Caco-2 (cell line): ENCODE data around the gene BMERB1. TPM values are rescaled to one million over a fixed set of nuclear protein-coding genes. Genes with fewer than 3 reads are reported as not detected.

Experiments used
- BruUV-seq: library from RNA; stranded (reverse); fragments of 400-500 nt; replicated peaks from 2 replicates; lab custom pipeline; 2021; lab: Mats Ljungman, UMichigan
- CTCF ChIA-PET: fragments of 300-600 bp; sonication (Branson Sonifier 250); formaldehyde crosslinking; loops from one replicate; lab custom pipeline; 2022; ENCODE audit warnings: antibody characterized with exemption; lab: Charles Lee
- POLR2A ChIA-PET: fragments of 300-600 bp; sonication (Branson Sonifier 250); formaldehyde crosslinking; loops from one replicate; lab custom pipeline; 2022; ENCODE audit warnings: antibody characterized with exemption; lab: Charles Lee
- DNase-seq, 2 experiments: peaks; one replicate each; pipeline versions ENCODE4 v3.0.0 to v3.0.0-alpha.2; 2020 to 2022
- H3K27me3 ChIP-seq: replicated peaks from 2 replicates; pipeline ENCODE4 v1.6.0; 2011; ENCODE audit warnings: low read length; ENCODE audit not compliant: control insufficient read depth, insufficient read depth
- H3K36me3 ChIP-seq: 2 replicates; pipeline ENCODE4 v1.5.1; 2011; ENCODE audit warnings: low read length; ENCODE audit not compliant: control insufficient read depth, insufficient read depth
- H3K4me1 ChIP-seq: fragments of 250-450 bp; sonication (Bioruptor Pico); 2 replicates; pipeline ENCODE4 v1.5.1; 2020; ENCODE audit warnings: mild to moderate bottlenecking
- H3K4me3 ChIP-seq: 2 replicates; pipeline ENCODE4 v1.5.1; 2011; ENCODE audit warnings: low read depth, mild to moderate bottlenecking, control low read depth, low read length
- H3K9me3 ChIP-seq: fragments of 250-450 bp; sonication (Bioruptor Pico); 2 replicates; pipeline ENCODE4 v1.5.1; 2020; ENCODE audit warnings: mild to moderate bottlenecking, moderate library complexity
- H3K27ac Mint-ChIP-seq: one replicate; pipeline ENCODE4 v1.8.0; 2022; ENCODE audit warnings: mixed read lengths; ENCODE audit not compliant: unreplicated experiment
- H3K27me3 Mint-ChIP-seq: one replicate; pipeline ENCODE4 v1.8.0; 2022; ENCODE audit warnings: mixed read lengths; ENCODE audit not compliant: insufficient read depth, unreplicated experiment
- H3K36me3 Mint-ChIP-seq: one replicate; pipeline ENCODE4 v1.8.0; 2022; ENCODE audit warnings: mild to moderate bottlenecking, mixed read lengths; ENCODE audit not compliant: insufficient read depth, unreplicated experiment
- H3K4me1 Mint-ChIP-seq: one replicate; pipeline ENCODE4 v1.8.0; 2022; ENCODE audit warnings: low read depth, mixed read lengths; ENCODE audit not compliant: unreplicated experiment
- H3K4me3 Mint-ChIP-seq: one replicate; pipeline ENCODE4 v1.8.0; 2022; ENCODE audit warnings: mild to moderate bottlenecking, moderate library complexity, mixed read lengths; ENCODE audit not compliant: unreplicated experiment
- H3K9me3 Mint-ChIP-seq: one replicate; pipeline ENCODE4 v1.8.0; 2022; ENCODE audit warnings: mixed read lengths; ENCODE audit not compliant: unreplicated experiment
- intact Hi-C: fragments of 100-400 bp; cut with micrococcal nuclease; formaldehyde crosslinking; loops from one replicate; pipeline ENCODE4 v1.10.0; 2022; ENCODE audit not compliant: unreplicated experiment
- total RNA-seq: library from RNA; stranded (reverse); gene quantifications from 2 replicates; pipeline ENCODE4 v1.2.3, GENCODE V29; 2022
- TF ChIP-seq, protein P1 (sequence below), 2 experiments: fragments of 200-600 bp in 1 of 2; IDR thresholded peaks; 1 replicate in 1 of 2; 2 replicates in 1 of 2; pipeline versions ENCODE4 v1.5.1 to v1.8.0; 2011 to 2022; ENCODE audit warnings: antibody characterized with exemption in 1 of 2, control low read depth in 1 of 2, inconsistent platforms in 1 of 2, low read depth in 1 of 2, low read length in 1 of 2, mild to moderate bottlenecking in 1 of 2, moderate library complexity in 1 of 2; ENCODE audit not compliant: insufficient read depth in 1 of 2, severe bottlenecking in 1 of 2, unreplicated experiment in 1 of 2

The BMERB1 gene
- total RNA-seq, 1 experiment from 2014 or later: not detected

DNA sequence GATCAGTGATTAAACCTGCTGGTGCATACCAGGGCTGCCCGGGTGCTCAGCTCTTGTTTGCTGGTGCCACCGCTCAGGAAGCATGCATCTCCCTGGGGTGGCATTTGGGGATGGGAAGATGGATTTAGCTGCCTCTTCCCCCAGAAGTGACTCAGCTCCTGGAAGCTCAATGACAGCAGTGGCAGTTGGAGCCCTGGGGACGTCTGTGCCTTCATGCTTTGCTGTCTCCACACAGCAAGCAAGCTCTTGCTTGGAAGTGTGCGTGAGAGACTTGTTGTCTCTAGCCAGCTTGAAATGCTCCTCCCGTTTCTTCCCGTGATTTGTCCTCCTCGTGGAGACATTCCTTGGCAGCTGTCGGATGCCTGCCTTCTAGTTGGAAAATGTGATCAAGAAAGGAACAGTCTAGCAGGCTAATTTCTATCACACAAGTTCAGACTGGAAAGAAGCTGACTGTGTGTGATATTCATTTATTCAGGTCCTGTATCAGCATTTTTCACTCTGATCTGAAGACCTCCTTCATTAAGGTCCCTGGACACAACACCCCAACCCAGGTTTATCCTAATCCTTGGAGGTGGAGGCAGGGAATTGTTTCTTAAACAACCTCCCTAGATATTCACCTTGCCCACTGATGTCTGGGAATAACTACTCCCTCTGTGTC is 73.0 kb downstream of the BMERB1 start:
- Mint-ChIP-seq H3K9me3 (no peaks in the 10 kb centered on the region), H3K4me3 (no peak overlapping the region), H3K4me1 (peaks cover 6% of the 10 kb centered on the region), H3K27ac (no peak overlapping the region), H3K27me3 (peaks cover 11% of the 10 kb centered on the region), H3K36me3 (no peaks in the 10 kb centered on the region)
- Histone ChIP-seq H3K36me3 (no peaks in the 10 kb centered on the region), H3K9me3 (no peaks in the 10 kb centered on the region), H3K27me3 (no peaks in the 10 kb centered on the region), H3K4me3 (no peak overlapping the region), H3K4me1 (no peaks in the 10 kb centered on the region)
- no TSS peak for BruUV-seq
- DNase-seq: no peak
- CTCF ChIA-PET: interaction anchor here (0.6 kb wide), 1 partner anchor 41 kb away, joined by 3 read pairs; no protein-coding TSS in a partner anchor
- intact Hi-C loops: no loop called here
- TF ChIP-seq, protein P1, sequence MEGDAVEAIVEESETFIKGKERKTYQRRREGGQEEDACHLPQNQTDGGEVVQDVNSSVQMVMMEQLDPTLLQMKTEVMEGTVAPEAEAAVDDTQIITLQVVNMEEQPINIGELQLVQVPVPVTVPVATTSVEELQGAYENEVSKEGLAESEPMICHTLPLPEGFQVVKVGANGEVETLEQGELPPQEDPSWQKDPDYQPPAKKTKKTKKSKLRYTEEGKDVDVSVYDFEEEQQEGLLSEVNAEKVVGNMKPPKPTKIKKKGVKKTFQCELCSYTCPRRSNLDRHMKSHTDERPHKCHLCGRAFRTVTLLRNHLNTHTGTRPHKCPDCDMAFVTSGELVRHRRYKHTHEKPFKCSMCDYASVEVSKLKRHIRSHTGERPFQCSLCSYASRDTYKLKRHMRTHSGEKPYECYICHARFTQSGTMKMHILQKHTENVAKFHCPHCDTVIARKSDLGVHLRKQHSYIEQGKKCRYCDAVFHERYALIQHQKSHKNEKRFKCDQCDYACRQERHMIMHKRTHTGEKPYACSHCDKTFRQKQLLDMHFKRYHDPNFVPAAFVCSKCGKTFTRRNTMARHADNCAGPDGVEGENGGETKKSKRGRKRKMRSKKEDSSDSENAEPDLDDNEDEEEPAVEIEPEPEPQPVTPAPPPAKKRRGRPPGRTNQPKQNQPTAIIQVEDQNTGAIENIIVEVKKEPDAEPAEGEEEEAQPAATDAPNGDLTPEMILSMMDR (IDR thresholded peaks at IDR 0.05; ENCODE audit: insufficient read depth in 1 of 2, low read depth in 1 of 2, low read length in 1 of 2, severe bottlenecking in 1 of 2, unreplicated experiment in 1 of 2): no peak
- POLR2A ChIA-PET: interaction anchor here (0.5 kb wide), 1 partner anchor 33 kb away, joined by 6 read pairs; no protein-coding TSS in a partner anchor

DNA sequence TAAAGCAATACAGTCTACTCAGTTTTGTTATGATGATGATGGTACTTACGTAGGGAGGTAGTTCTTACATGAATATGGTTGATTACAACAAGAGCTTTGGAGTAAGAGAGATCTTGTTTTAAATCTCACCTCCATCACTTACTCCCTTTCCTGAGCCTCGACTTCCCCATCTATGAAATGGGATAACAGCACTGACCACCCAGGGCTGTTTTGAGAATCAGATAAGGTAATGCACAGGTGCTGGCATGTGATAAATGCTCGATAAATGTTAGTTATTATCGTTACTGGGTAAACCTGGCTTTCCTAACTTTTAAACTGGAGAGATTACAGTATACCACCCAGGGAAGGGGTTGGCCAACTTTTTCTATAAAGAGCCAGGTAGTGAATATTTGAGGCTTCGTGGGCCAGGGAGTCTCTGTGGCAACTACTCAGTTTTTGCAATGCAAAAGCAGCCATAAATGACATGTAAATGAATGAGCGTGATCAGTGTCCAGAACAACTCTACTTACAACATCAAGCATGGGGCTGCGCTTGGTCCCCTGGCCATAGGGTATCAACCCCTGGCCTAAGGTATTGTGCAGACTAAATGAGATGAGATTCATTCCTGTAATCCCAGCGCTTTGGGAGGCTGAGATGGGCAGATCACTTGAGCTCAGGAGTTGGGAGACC is 73.7 kb downstream of the BMERB1 start:
- BruUV-seq: no TSS peak
- Mint-ChIP-seq H3K4me1 (peaks cover 6% of the 10 kb centered on the region), H3K36me3 (no peaks in the 10 kb centered on the region)

DNA sequence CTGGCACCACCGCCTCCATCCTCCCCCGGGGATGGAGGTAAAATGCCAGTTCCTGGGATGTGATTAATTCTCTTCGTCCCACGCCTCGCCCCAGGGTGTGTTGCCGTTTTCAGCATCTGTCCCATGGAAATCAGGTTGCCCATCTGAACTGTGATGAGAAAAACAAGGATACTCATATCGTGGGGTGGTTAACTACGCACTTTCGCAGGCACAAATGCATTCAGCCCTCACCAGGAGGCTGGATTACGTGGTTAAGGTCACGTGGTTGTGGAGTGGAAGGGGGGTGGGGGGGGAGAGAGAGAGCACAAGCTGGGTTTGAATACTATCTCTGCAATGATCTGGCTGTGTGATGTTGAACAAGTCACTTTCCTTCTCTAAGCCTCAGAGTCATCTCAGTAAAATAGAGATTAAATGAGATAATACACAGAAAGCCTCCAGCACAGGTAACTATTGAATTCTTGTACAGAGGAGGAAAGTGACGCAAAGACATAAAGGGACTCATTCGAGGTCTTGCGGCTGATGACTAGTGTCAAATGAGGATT is 74.7 kb downstream of the BMERB1 start:
- TF ChIP-seq, protein P1 (IDR thresholded peaks at IDR 0.05; ENCODE audit: insufficient read depth in 1 of 2, low read depth in 1 of 2, low read length in 1 of 2, severe bottlenecking in 1 of 2, unreplicated experiment in 1 of 2): no peak
- no peaks in the 10 kb centered on the region for H3K9me3 ChIP-seq
- Mint-ChIP-seq H3K4me1 (peaks cover 6% of the 10 kb centered on the region), H3K9me3 (no peaks in the 10 kb centered on the region), H3K27ac (no peak overlapping the region), H3K36me3 (no peaks in the 10 kb centered on the region), H3K27me3 (peaks cover 11% of the 10 kb centered on the region), H3K4me3 (no peak overlapping the region)
- CTCF ChIA-PET: no interaction called here
- POLR2A ChIA-PET: no interaction called here
- intact Hi-C loops: no loop called here
- no peaks in the 10 kb centered on the region for H3K27me3 ChIP-seq
- no peak for DNase-seq
- BruUV-seq: no TSS peak
- no peak overlapping the region for H3K4me3 ChIP-seq
- H3K36me3 ChIP-seq: no peaks in the 10 kb centered on the region
- H3K4me1 ChIP-seq: no peaks in the 10 kb centered on the region

More for the DNA sequence above, 73.7 kb downstream of the BMERB1 start:
- DNase-seq: no peak
- POLR2A ChIA-PET: no interaction called here
- H3K27ac Mint-ChIP-seq: no peak overlapping the region
- CTCF ChIA-PET: interaction anchor here (0.6 kb wide), 1 partner anchor 275 kb away, joined by 3 read pairs; no protein-coding TSS in a partner anchor
- intact Hi-C loops: no loop called here
- H3K27me3 Mint-ChIP-seq: peaks cover 11% of the 10 kb centered on the region
- H3K9me3 Mint-ChIP-seq: no peaks in the 10 kb centered on the region
- H3K4me3 ChIP-seq: no peak overlapping the region
- TF ChIP-seq, protein P1 (IDR thresholded peaks at IDR 0.05; ENCODE audit: insufficient read depth in 1 of 2, low read depth in 1 of 2, low read length in 1 of 2, severe bottlenecking in 1 of 2, unreplicated experiment in 1 of 2): no peak
- H3K27me3 ChIP-seq: no peaks in the 10 kb centered on the region
- no peaks in the 10 kb centered on the region for H3K36me3 ChIP-seq
- no peaks in the 10 kb centered on the region for H3K4me1 ChIP-seq
- H3K9me3 ChIP-seq: no peaks in the 10 kb centered on the region
- no peak overlapping the region for H3K4me3 Mint-ChIP-seq
